K562 (cell line): ENCODE measurements around the gene OMP. TPM values are rescaled to one million over a fixed set of nuclear protein-coding genes. Genes with fewer than 3 reads are reported as not detected.

ENCODE experiments used
- ATAC-seq: fragments of 200-7000 bp; cut with Tn5 transposase; 3 replicates; pipeline ENCODE4 v1.9.1; 2020; ENCODE audit warnings: moderate library complexity
- BruUV-seq: library from RNA; stranded (reverse); fragments of 400-500 nt; replicated peaks from 2 replicates; lab custom pipeline; 2021; lab: Mats Ljungman, UMichigan
- CTCF ChIA-PET: fragments of 300-600 bp; formaldehyde crosslinking; extraction: SDS; loops from one replicate; lab custom pipeline; 2021; ENCODE audit warnings: low intra/inter-chr PET ratio; lab: Yijun Ruan, JAX
- POLR2A ChIA-PET: fragments of 300-600, 350-650 bp; sonication (Branson Sonifier 250); formaldehyde crosslinking; extraction: SDS; loops from one replicate; lab custom pipeline; 2021; ENCODE audit warnings: antibody characterized with exemption, inconsistent platforms; lab: Yijun Ruan, JAX
- DNase-seq, 4 experiments: peaks; one replicate each; pipeline versions ENCODE4 v3.0.0 to v3.0.0-alpha.2; 2011 to 2018; ENCODE audit warnings: low spot score in 3 of 4, mixed read lengths in 3 of 4; ENCODE audit errors: extremely low read depth in 1 of 4
- FAIRE-seq: peaks from 2 replicates; lab custom pipeline; 2011; peaks lifted over from hg19 to GRCh38; lab: Jason Lieb, UNC
- H2AFZ ChIP-seq: 2 replicates; pipeline ENCODE4 v1.6.0; 2011; ENCODE audit warnings: low read depth, low read length, control low read depth, inconsistent platforms
- H3K27ac ChIP-seq: fragments of 200-600 bp; 3 replicates; pipeline ENCODE4 v1.8.0; 2011; ENCODE audit warnings: low read depth, mild to moderate bottlenecking, control low read depth, inconsistent platforms, low read length, moderate library complexity, mixed read lengths; ENCODE audit errors: extremely low read depth
- H3K27me3 ChIP-seq, 2 experiments: fragments of 300-600 bp in 1 of 2; 2 replicates in 1 of 2; 3 replicates in 1 of 2; pipeline versions ENCODE4 v1.6.0 to v1.8.0; 2011; ENCODE audit warnings: inconsistent platforms in 2 of 2, low read length in 2 of 2, mild to moderate bottlenecking in 1 of 2, mixed read lengths in 1 of 2, moderate library complexity in 1 of 2; ENCODE audit not compliant: control insufficient read depth in 2 of 2, insufficient read depth in 2 of 2
- H3K36me3 ChIP-seq: fragments of 300-600 bp; 3 replicates; pipeline ENCODE4 v1.8.0; 2011; ENCODE audit warnings: mild to moderate bottlenecking, low read length, inconsistent platforms; ENCODE audit not compliant: control insufficient read depth, insufficient read depth
- H3K4me1 ChIP-seq, 2 experiments: fragments of 200-600 bp in 1 of 2; replicated peaks in 1 of 2; 2 replicates in 1 of 2; 3 replicates in 1 of 2; pipeline versions ENCODE4 v1.5.1 to v1.8.0; 2011; ENCODE audit warnings: inconsistent platforms in 2 of 2, low read length in 2 of 2, mild to moderate bottlenecking in 1 of 2, mixed read lengths in 1 of 2, moderate library complexity in 1 of 2; ENCODE audit not compliant: control insufficient read depth in 2 of 2, insufficient read depth in 2 of 2
- H3K4me2 ChIP-seq: 2 replicates; pipeline ENCODE4 v1.6.1; 2011; ENCODE audit warnings: low read length, control low read depth, inconsistent platforms, mixed read lengths; ENCODE audit not compliant: insufficient read depth
- H3K4me3 ChIP-seq: fragments of 200-600 bp; sonication (generic), shearing (Covaris generic); 2 replicates; pipeline ENCODE4 v1.5.1; 2016; ENCODE audit warnings: control low read depth, inconsistent platforms
- H3K79me2 ChIP-seq: fragments of 200-600 bp; 3 replicates; pipeline ENCODE4 v1.8.0; 2011; ENCODE audit warnings: low read length, inconsistent platforms; ENCODE audit not compliant: control insufficient read depth, insufficient read depth
- H3K9ac ChIP-seq, 2 experiments: 2 replicates each; pipeline versions ENCODE4 v1.6.0 to v1.6.1; 2011; ENCODE audit warnings: low read depth in 2 of 2, low read length in 2 of 2, control low read depth in 1 of 2, inconsistent platforms in 1 of 2, mild to moderate bottlenecking in 1 of 2, mixed read lengths in 1 of 2; ENCODE audit not compliant: insufficient read depth in 1 of 2
- H3K9me1 ChIP-seq: one replicate; pipeline ENCODE4 v1.6.0; 2011; ENCODE audit warnings: inconsistent platforms, mild to moderate bottlenecking, low read length, moderate library complexity; ENCODE audit not compliant: control insufficient read depth, insufficient read depth
- H3K9me3 ChIP-seq: replicated peaks from 2 replicates; pipeline ENCODE4 v1.5.1; 2011; ENCODE audit warnings: low read depth, low read length, inconsistent platforms; ENCODE audit not compliant: control insufficient read depth, insufficient read depth
- H4K20me1 ChIP-seq: replicated peaks from 2 replicates; pipeline ENCODE4 v1.6.1; 2011; ENCODE audit warnings: low read length, inconsistent platforms, mixed read lengths; ENCODE audit not compliant: control insufficient read depth, insufficient read depth
- ATF7 ChIP-seq: fragments of 450-650 bp; IDR thresholded peaks from 2 replicates; pipeline ENCODE4 v1.7.1; 2014; ENCODE audit warnings: mild to moderate bottlenecking, moderate library complexity
- JUND ChIP-seq, 2 experiments: IDR thresholded peaks; 2 replicates in 1 of 2; 3 replicates in 1 of 2; pipeline ENCODE4 v1.6.1; 2011; ENCODE audit warnings: borderline replicate concordance in 2 of 2, low read depth in 2 of 2, low read length in 2 of 2, improper control_type of control experiment in 1 of 2, missing biosample characterization in 1 of 2, missing genetic modification characterization in 1 of 2, missing genetic modification reagents in 1 of 2
- NRF1 ChIP-seq, 2 experiments: fragments of 450-650 bp; IDR thresholded peaks in 1 of 2; conservative IDR thresholded peaks in 1 of 2; 2 replicates each; pipeline ENCODE4 v1.6.1; 2014; ENCODE audit warnings: mild to moderate bottlenecking in 2 of 2
- RNF219 ChIP-seq: fragments of 250-450 bp; sonication (Bioruptor Pico); IDR thresholded peaks from 2 replicates; pipeline ENCODE4 v1.5.0; 2022; ENCODE audit warnings: mild to moderate bottlenecking
- ZBTB7A ChIP-seq: IDR thresholded peaks from 2 replicates; pipeline ENCODE4 v1.6.1; 2011; ENCODE audit warnings: low read depth, mild to moderate bottlenecking, low read length, moderate library complexity, borderline replicate concordance; ENCODE audit not compliant: control insufficient read depth
- ZNF740 ChIP-seq, 3 experiments: fragments of 200-800 bp in 1 of 3; sonication (Bioruptor generic) in 1 of 3; sonication (generic) in 1 of 3; formaldehyde crosslinking in 1 of 3; IDR thresholded peaks; 2 replicates each; pipeline versions ENCODE4 v1.6.1 to v1.8.0; 2016 to 2022; ENCODE audit warnings: mild to moderate bottlenecking in 2 of 3, missing compliant biosample characterization in 2 of 3, missing genetic modification characterization in 2 of 3, missing genetic modification reagents in 1 of 3
- WGBS: fragments of 100-300 bp; shearing (Covaris generic); methylation state at CpG from one replicate; pipeline ENCODE4 v1.1.6; 2016; ENCODE audit warnings: low coverage, mixed read lengths; ENCODE audit not compliant: insufficient coverage; ENCODE audit errors: missing lambda C conversion rate; 5-methylcytosine and 5-hydroxymethylcytosine counted together
- in situ Hi-C: fragments of 300-500 bp; cut with MboI; formaldehyde crosslinking; loops from 4 replicates; pipeline ENCODE4 v1.15.0; 2018; ENCODE audit warnings: inconsistent platforms, mixed read lengths
- intact Hi-C: fragments of 100-400 bp; cut with micrococcal nuclease; formaldehyde crosslinking; loops from 2 replicates; pipeline ENCODE4 v1.14.2; 2022
- polyA plus RNA-seq, 8 experiments: library from polyadenylated mRNA; depleted of rRNA in 4 of 8; stranded (reverse) in 5 of 8; unstranded in 3 of 8; fragments of >200 nt; fragmentation: Nextera tagmentation in 2 of 8; fragmentation: Illumina TruSeq in 1 of 8; extraction: Ambion mirVana in 2 of 8; extraction: Trizol in 1 of 8; gene quantifications; 2 replicates each; pipeline versions ENCODE4 v1.2.1 to v1.2.3, GENCODE V29; 2011 to 2014; ENCODE audit warnings: inconsistent platforms in 1 of 8, missing spikeins in 1 of 8
- total RNA-seq, 7 experiments: library from RNA; depleted of rRNA in 6 of 7; stranded (reverse); fragments of >200 nt in 6 of 7; fragmentation: Illumina TruSeq in 2 of 7; extraction: Trizol in 2 of 7; gene quantifications; 2 replicates each; pipeline versions ENCODE4 v1.2.1 to v1.2.3, GENCODE V29; 2011 to 2021; ENCODE audit warnings: low replicate concordance in 1 of 7
- TF ChIP-seq, protein P1 (sequence below): sonication (generic); formaldehyde crosslinking; IDR thresholded peaks from 2 replicates; pipeline ENCODE4 v1.8.0; 2022; ENCODE audit warnings: mild to moderate bottlenecking, missing genetic modification reagents
- TF ChIP-seq, protein P2 (sequence below): sonication (generic); formaldehyde crosslinking; IDR thresholded peaks from 2 replicates; pipeline ENCODE4 v1.8.0; 2022; ENCODE audit warnings: missing genetic modification reagents, mild to moderate bottlenecking, moderate library complexity, borderline replicate concordance

The OMP gene
- total and polyA plus RNA-seq, 9 of the 15 experiments (the other 6 are each of a cell fraction or from before 2014, with no cell fraction given), result not detected

GRCh38 chr11:77127920-77128691 is 25.5 kb downstream of the OMP start, which contains the start of gene MYO7A:
Gene MYO7A, plus strand, starts transcription at chr11:77128246. Its CDS starts 2,389 bp downstream, at chr11:77130635.
- ATAC-seq, result peak; percentile 85
- Histone ChIP-seq H3K9ac (peak within 1 kb of the TSS in 1 of 2 experiments; percentile 66; a peak in 2 of 4 replicates), H3K4me3 (peak within 1 kb of the TSS; percentile 14), H3K9me1 (no peaks in the 10 kb centered on the region), H3K27me3 (peaks cover 4 to 45% of the 10 kb centered on the region in 2 experiments; a peak in 4 of 5 replicates), H3K79me2 (no peaks in the 10 kb centered on the region), H3K9me3 (no peaks in the 10 kb centered on the region), H3K4me1 (peaks cover 0 to 20% of the 10 kb centered on the region in 2 experiments; a peak in 2 of 5 replicates), H3K36me3 (no peaks in the 10 kb centered on the region), H2AFZ (peak within 1 kb of the TSS; percentile 84), H4K20me1 (peaks cover 13% of the 10 kb centered on the region; the same call in 1 of the 2 replicates), H3K4me2 (peak within 1 kb of the TSS; percentile 72), H3K27ac (no peak within 1 kb of the TSS)
- FAIRE-seq, result peak; percentile 46
- 1% methylated on average over 14 of the region's 20 CpGs for whole genome bisulfite sequencing
- POLR2A ChIA-PET, result interaction anchor here (0.6 to 1.1 kb wide), 6 partner anchors 8 to 74 kb away, joined by 3 to 4 read pairs (median 3); partner anchors contain the start of gene CAPN5
- intact Hi-C loops (loop anchor here (1.0 kb wide), 2 partner anchors 60 to 420 kb away; no protein-coding TSS in a partner anchor), in situ Hi-C loops (no loop called here)
- peak; percentile 54 to 77 (median 66) for DNase-seq
- CTCF ChIA-PET, result interaction anchor here (0.9 to 3.1 kb wide), 6 partner anchors 59 to 491 kb away, joined by 3 to 23 read pairs (median 6); no protein-coding TSS in a partner anchor
- BruUV-seq, result no TSS peak
- TF ChIP-seq ZNF740 (CRISPR knock-in tag; IDR thresholded peaks at IDR 0.05) (no peak), ZNF740 (tag; IDR thresholded peaks at IDR 0.05) (0 out of 4 replicates have a peak, but pooled peaks of 1 of the 2 experiments have one; percentile 6), ZBTB7A (no peak), RNF219 (CRISPR knock-in tag) (no peak), ATF7 (peak; percentile 46; the same call in 1 of the 2 replicates), JUND (IDR thresholded peaks at IDR 0.05; ENCODE audit: borderline replicate concordance, low read depth, low read length) (0 out of 2 replicates have a peak, but pooled peaks have one; percentile 15), JUND (tag; IDR thresholded peaks at IDR 0.05; ENCODE audit: borderline replicate concordance, low read depth, low read length) (peak; percentile 32; the same call in 1 of the 3 replicates), NRF1 (conservative IDR thresholded peaks at IDR 0.05 in 1 of 2, IDR thresholded peaks at IDR 0.05 in 1 of 2) (peak; percentile 54 to 60)
- TF ChIP-seq, protein P1, sequence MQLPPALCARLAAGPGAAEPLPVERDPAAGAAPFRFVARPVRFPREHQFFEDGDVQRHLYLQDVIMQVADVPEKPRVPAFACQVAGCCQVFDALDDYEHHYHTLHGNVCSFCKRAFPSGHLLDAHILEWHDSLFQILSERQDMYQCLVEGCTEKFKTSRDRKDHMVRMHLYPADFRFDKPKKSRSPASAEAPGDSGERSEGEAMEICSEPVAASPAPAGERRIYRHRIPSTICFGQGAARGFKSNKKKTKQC, result 0 out of 2 replicates have a peak, but pooled peaks have one; percentile 9
- TF ChIP-seq, protein P2, sequence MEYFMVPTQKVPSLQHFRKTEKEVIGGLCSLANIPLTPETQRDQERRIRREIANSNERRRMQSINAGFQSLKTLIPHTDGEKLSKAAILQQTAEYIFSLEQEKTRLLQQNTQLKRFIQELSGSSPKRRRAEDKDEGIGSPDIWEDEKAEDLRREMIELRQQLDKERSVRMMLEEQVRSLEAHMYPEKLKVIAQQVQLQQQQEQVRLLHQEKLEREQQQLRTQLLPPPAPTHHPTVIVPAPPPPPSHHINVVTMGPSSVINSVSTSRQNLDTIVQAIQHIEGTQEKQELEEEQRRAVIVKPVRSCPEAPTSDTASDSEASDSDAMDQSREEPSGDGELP (CRISPR knock-in tag), result peak; percentile 63
